Stomach (tissue), 4 donors: ENCODE measurements around the gene ANKHD1.

Experiments
- CTCF ChIP-seq, 7 experiments: fragments of 450-650 bp in 4 of 7; fragments of 200-600 bp in 3 of 7; sonication (generic) in 3 of 7; IDR thresholded peaks; one replicate each; pipeline ENCODE4 v1.5.1; 2016 to 2019; ENCODE audit warnings: antibody characterized with exemption in 7 of 7, control low read depth in 2 of 7, mild to moderate bottlenecking in 1 of 7
- POLR2A ChIP-seq, 4 donors: fragments of 450-650 bp; IDR thresholded peaks; one replicate each; pipeline ENCODE4 v1.6.1; 2016; ENCODE audit warnings: antibody characterized with exemption in 4 of 4, control low read depth in 2 of 4, mild to moderate bottlenecking in 1 of 4, moderate library complexity in 1 of 4
- POLR2AphosphoS5 ChIP-seq, 3 donors: sonication (generic); formaldehyde crosslinking; IDR thresholded peaks; one replicate each; pipeline ENCODE4 v1.6.1; 2016; ENCODE audit warnings: antibody characterized with exemption in 3 of 3

- TF ChIP-seq POLR2AphosphoS5 (IDR thresholded peaks at IDR 0.05) (no peak), CTCF (IDR thresholded peaks at IDR 0.05) (no peak), POLR2A (IDR thresholded peaks at IDR 0.05) (no peak)
Measured at GRCh38 chr5:140587495-140587894, 185.9 kb downstream of the ANKHD1 start.
